ENCODE data around the gene ZKSCAN1. TPM values are rescaled to one million over a fixed set of nuclear protein-coding genes. Genes with fewer than 3 reads are reported as not detected.

Gene ZKSCAN1
- 77.0 TPM for total RNA-seq

DNA sequence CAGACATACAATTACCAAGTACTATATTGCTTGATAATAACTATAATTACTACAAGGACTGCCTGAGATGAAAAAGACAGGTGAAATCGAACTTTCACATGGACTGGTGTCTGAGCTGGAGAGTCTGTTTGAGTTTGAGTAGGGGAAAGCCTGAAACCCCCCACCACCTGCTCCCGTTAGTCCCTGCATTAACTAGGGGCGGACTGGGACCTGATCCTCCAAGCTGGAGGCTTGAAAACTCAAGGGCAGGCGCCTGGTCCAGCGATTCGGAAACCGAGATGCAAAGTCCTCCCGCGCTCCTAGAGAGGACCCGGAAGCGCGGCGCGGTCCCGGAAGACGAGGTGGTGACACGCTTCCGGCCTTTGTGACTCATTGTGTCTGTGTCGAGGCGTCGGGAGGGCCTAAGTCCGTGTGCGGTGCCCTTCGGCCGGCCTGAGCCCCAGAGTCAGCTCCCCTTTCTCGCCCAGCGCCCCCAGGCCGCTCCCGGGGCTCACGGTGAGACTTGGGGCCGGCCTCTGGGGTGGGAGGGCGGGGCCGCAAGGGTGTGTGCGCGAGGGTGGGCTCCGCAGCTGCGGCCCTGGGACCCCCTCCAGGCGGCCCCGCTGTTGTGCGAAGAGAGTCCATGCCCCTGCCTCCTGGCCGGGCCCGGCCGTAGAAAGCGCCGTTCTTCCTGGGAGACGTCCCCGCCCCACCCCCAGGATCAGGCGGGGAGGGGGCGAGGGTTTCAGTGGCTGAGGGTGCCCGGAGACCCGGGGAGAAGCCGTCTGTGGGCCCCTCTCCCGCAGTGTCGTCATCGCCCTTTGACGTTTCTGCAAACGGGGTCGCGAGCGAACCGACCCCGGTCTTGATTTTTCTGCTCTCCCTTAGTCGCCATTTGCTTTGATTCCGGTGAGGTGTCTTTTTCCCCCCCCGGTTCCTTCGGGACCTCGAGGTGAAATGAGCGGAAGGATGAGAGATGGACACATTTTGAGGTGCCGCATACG, at the start of gene ZKSCAN1:
TSS of gene ZKSCAN1 (plus strand) at position 365 of the 983 bp plus-strand sequence. CDS start 7,911 bp downstream, outside the sequence.

DNA sequence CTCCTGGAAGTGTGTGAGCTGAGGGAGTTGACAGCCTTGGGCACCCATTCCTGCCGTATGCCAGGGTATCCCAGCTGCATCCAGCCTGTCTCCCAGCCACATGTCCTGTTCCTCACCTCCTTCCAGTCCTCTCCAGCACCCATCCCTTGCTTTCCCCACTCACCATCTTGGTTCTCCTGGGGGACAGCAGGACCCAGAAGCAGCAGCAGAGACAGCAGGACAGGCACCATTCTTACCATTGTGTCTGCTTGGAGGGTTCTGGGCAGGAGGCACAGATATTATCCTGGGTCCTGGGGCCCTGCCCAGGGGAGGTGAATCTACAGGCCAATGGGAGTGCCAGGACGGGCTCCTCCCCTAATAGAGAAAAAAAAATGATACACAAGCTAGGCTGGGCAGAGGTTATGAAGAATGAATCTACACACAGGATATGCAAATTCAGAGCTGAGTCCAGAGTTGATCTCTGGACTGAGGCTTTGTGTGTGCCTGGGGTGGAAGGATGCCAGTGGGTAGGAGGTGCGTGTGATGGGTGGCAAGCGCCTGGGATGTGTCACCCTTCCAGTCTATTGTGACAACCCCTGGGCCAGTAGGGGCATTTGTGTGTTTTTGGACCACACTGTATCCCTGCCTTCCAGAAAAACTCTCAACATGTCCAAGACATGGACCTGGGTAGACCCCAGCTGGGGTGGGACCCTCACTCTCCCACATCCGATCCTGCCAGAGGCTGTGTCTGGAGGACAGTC, 39.4 kb upstream of the ZKSCAN1 start, which contains the start of gene AZGP1:
TSS of gene AZGP1 (minus strand) at position 250 of the 740 bp plus-strand sequence. CDS start at position 239, 11 bp downstream.

DNA sequence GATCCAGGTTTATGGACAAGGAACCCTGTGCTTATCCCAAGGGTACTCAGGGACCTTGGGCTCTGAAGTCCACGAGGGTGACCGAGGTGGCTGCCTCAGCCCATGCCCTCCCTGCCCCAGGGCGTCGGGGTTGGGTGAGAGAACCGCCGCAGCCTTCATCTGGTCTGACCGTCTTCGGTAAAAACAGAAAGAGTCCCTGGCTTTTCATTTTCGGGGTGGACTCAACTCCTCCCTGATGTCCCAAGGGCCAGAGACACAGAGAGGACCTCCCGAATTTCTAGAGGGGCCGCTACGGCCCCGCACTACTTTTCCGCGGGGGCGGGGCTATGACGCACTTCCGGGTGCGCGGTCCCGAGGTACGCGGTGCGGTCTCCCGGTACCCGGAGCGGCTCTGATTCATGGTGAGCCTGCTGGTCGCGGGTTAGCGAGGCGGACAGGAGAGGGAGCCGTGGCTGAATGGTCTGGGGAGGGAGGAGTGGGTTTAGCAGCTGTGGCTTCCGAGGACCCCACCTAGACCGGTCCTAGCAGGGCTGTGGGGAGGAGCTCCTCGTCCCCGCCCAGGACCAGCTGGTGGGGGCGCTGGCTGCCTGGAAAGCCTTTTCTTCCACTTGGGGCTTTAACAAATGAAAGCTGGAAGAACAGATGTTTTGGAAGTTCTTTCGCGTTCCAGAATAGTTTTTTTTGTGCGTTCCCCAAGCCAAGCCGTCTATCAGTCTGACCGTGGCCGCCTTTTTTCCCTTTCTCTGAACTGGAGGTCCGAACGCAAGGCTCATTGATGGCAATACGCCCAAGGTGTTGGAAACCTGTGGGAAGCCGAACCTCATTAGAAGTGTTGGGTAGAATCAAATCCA, 34.3 kb downstream of the ZKSCAN1 start, which contains the start of gene ZSCAN21:
TSS of gene ZSCAN21 (plus strand) at position 334 of the 851 bp plus-strand sequence. CDS start 7,233 bp downstream, outside the sequence.

DNA sequence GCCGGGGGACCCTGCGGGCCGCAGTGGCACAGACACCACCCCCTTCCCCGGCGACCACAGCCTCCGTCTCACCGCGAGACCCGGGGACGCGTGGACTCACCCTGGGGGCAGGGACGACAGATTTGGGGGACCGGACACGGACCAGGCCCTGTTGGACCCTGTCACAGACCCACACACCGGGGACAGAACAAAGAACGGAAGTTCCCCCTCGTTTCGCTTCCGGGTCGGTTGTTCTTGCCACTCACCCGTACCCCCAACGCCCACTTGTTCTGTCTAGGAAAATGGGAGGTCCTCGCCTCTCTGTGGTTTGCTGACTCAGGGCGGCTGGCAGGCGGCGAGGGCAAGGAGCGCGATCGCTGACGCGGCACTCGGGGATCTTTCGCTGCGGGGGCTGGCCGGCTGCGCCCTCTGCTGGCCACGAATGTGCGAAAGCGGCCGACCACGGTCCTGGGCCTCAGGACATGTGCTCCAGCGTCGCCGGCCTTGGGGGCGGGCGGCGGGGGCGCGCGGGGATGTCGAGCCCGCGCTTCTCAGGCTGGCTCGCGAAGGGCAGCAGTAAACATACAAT, 66.2 kb downstream of the ZKSCAN1 start, which contains the start of gene ZNF3:
TSS of gene ZNF3 (minus strand) at position 189 of the 568 bp plus-strand sequence. CDS start 4,366 bp downstream, outside the sequence.

DNA sequence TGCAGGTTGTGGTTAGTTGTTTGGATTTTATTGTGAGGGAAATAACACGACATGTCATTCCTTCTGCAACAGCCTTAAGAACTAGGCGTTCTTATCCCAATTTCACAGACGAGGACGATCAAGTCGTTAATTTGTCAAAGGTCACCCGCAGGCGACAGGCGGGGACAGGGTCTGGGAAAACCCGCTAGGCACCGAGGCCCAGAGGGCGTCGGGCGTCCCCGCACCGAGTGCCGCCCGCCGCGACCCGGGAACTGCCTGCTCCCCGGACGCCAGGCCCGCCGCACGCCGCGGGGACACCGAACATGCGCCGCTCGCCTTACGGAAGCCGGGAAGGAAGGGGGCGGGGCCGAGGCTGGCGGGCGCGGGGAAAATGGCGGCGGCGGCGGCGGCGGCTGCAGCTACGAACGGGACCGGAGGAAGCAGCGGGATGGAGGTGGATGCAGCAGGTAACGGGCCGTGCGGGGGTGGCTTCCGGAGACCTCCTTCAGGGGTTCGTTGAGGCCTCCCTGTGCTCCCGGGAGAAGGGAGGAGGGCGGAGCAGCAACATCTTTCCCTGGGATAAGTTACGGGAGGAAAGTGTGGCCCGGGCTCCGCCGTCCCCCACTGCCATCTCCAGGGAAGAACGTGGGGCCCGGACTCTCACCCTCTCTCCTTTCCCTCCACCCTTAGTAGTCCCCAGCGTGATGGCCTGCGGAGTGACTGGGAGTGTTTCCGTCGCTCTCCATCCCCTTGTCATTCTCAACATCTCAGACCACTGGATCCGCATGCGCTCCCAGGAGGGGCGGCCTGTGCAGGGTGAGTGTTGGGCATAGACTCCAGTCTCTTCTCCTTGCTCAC, 73.4 kb downstream of the ZKSCAN1 start, which contains the start of gene COPS6:
TSS of gene COPS6 (plus strand) at position 349 of the 837 bp plus-strand sequence. CDS start at position 371, 22 bp downstream.

Other genes starting within 250 kb of the ZKSCAN1 start
- gene CYP3A4, start 231.4 kb upstream of the ZKSCAN1 start, total RNA-seq: not detected
- gene CYP3A43, start 187.6 kb upstream of the ZKSCAN1 start, total RNA-seq: not detected
- gene OR2AE1, start 138.6 kb upstream of the ZKSCAN1 start, total RNA-seq: not detected
- 38.9 TPM for gene TRIM4, start 96.1 kb upstream of the ZKSCAN1 start, total RNA-seq
- gene GJC3, start 86.0 kb upstream of the ZKSCAN1 start, total RNA-seq: not detected
- gene AZGP1, start 39.6 kb upstream of the ZKSCAN1 start, total RNA-seq: 15.0 TPM
- gene ZSCAN21, start 34.2 kb downstream of the ZKSCAN1 start, total RNA-seq: 19.7 TPM
- gene ZNF3, start 66.1 kb downstream of the ZKSCAN1 start, total RNA-seq: 61.1 TPM
- 53.1 TPM for gene COPS6, start 73.4 kb downstream of the ZKSCAN1 start, total RNA-seq
- gene MCM7, start 85.8 kb downstream of the ZKSCAN1 start, total RNA-seq: 84.2 TPM
- gene AP4M1, start 86.0 kb downstream of the ZKSCAN1 start, total RNA-seq: 31.1 TPM
- gene TAF6, start 103.8 kb downstream of the ZKSCAN1 start, total RNA-seq: 70.6 TPM
- gene CNPY4, start 104.0 kb downstream of the ZKSCAN1 start, total RNA-seq: 36.2 TPM
- gene MBLAC1, start 111.4 kb downstream of the ZKSCAN1 start, total RNA-seq: 3.1 TPM
- 77.6 TPM for gene LAMTOR4, start 133.3 kb downstream of the ZKSCAN1 start, total RNA-seq
- 13.5 TPM for gene TRAPPC14, start 143.1 kb downstream of the ZKSCAN1 start, total RNA-seq
- gene GAL3ST4, start 153.0 kb downstream of the ZKSCAN1 start, total RNA-seq: 5.1 TPM
- gene GPC2, start 161.8 kb downstream of the ZKSCAN1 start, total RNA-seq: 28.8 TPM
- gene STAG3, start 162.3 kb downstream of the ZKSCAN1 start, total RNA-seq: 0.55 TPM
- gene PVRIG, start 204.4 kb downstream of the ZKSCAN1 start, total RNA-seq: 0.33 TPM